ENCODE measurements around the gene GHR.
"Not testable (repeated sequence)": the region's sequence is repeated elsewhere in the genome, so short reads cannot be mapped to it uniquely, and the experiment has no call there.

The GHR gene

GRCh38 chr5:42566652-42567295 lies 143.5 kb downstream of the GHR start:
- no peak for DNase-seq

- DNase-seq = no peak
Measured at GRCh38 chr5:42569325-42569724, 146.1 kb downstream of the GHR start.

GRCh38 chr5:42569953-42570548 lies 146.8 kb downstream of the GHR start:
- DNase-seq = no peak

GRCh38 chr5:42570966-42571960 lies 148.0 kb downstream of the GHR start:
- DNase-seq = no peak

GRCh38 chr5:42572313-42572712 lies 149.1 kb downstream of the GHR start:
- DNase-seq = no peak

GRCh38 chr5:42573386-42573785 lies 150.1 kb downstream of the GHR start:
- DNase-seq = no peak

GRCh38 chr5:42575914-42576313 lies 152.7 kb downstream of the GHR start:
- DNase-seq = not testable (repeated sequence)

- DNase-seq = not testable (repeated sequence)
Measured at GRCh38 chr5:42578901-42579300, 155.7 kb downstream of the GHR start.

GRCh38 chr5:42579320-42579719 lies 156.1 kb downstream of the GHR start:
- no peak for DNase-seq

- no peak for DNase-seq
Measured at GRCh38 chr5:42581845-42582244, 158.6 kb downstream of the GHR start.

- no peak for DNase-seq
Measured at GRCh38 chr5:42582723-42583122, 159.5 kb downstream of the GHR start.

- DNase-seq = peak in 14 of 56 donors; percentile 3 to 69 (median 8)
Measured at GRCh38 chr5:42583322-42583721, 160.1 kb downstream of the GHR start.

- peak in 7 of 56 donors; percentile 1 to 37 (median 6) for DNase-seq
Measured at GRCh38 chr5:42586625-42587024, 163.4 kb downstream of the GHR start.

- no peak for DNase-seq
Measured at GRCh38 chr5:42587096-42587723, 164.0 kb downstream of the GHR start.

- DNase-seq = no peak
Measured at GRCh38 chr5:42590566-42590965, 167.3 kb downstream of the GHR start.

GRCh38 chr5:42591015-42591414 lies 167.8 kb downstream of the GHR start:
- DNase-seq = peak in 3 of 56 donors; percentile 5 to 12 (median 6)

- DNase-seq = no peak
Measured at GRCh38 chr5:42592401-42593140, 169.3 kb downstream of the GHR start.

- DNase-seq = no peak
Measured at GRCh38 chr5:42593591-42593990, 170.4 kb downstream of the GHR start.

GRCh38 chr5:42595597-42595996 lies 172.4 kb downstream of the GHR start:
- DNase-seq = no peak

GRCh38 chr5:42596817-42597216 lies 173.6 kb downstream of the GHR start:
- no peak for DNase-seq
